ENCODE measurements around the gene TYK2. TPM values are rescaled to one million over a fixed set of nuclear protein-coding genes. Genes with fewer than 3 reads are reported as not detected.

Gene TYK2
- total and polyA plus RNA-seq, 9 donors = 54.8 to 89.6 (median 67.4) TPM

GRCh38 chr19:10316229-10317044, 63.9 kb downstream of the TYK2 start:
- 66% methylated on average over 17 of the region's 19 CpGs for WGBS (ENCODE audit: insufficient coverage)
- no peak overlapping the region for H3K4me3 ChIP-seq (ENCODE audit: low read length)
- H3K9me3 ChIP-seq (replicated peaks; ENCODE audit: control insufficient read depth, low read depth, low read length) = no peaks in the 10 kb centered on the region
- peaks cover 3% of the 10 kb centered on the region for H3K4me1 ChIP-seq (ENCODE audit: control insufficient read depth, insufficient read depth, low read length)
- no peak overlapping the region for H3K27ac ChIP-seq (ENCODE audit: low read length)
- H3K27me3 ChIP-seq (ENCODE audit: control insufficient read depth, insufficient read depth, low read length) = no peaks in the 10 kb centered on the region
- peaks cover 40% of the 10 kb centered on the region for H3K36me3 ChIP-seq (ENCODE audit: control insufficient read depth, insufficient read depth, low read length)
- no peak for DNase-seq

- Histone ChIP-seq H3K27ac (ENCODE audit: low read length) (no peak within 1 kb of the TSS), H3K9me3 (replicated peaks; ENCODE audit: control insufficient read depth, low read depth, low read length) (no peaks in the 10 kb centered on the region), H3K36me3 (ENCODE audit: control insufficient read depth, insufficient read depth, low read length) (peaks cover 36% of the 10 kb centered on the region), H3K27me3 (ENCODE audit: control insufficient read depth, insufficient read depth, low read length) (no peaks in the 10 kb centered on the region), H3K4me1 (ENCODE audit: control insufficient read depth, insufficient read depth, low read length) (peaks cover 3% of the 10 kb centered on the region), H3K4me3 (ENCODE audit: low read length) (peak within 1 kb of the TSS; percentile 89)
- DNase-seq = peak; percentile 91
- WGBS (ENCODE audit: insufficient coverage) = 1% methylated on average over 50 of the region's 55 CpGs
Measured at GRCh38 chr19:10315335-10316214, 64.8 kb downstream of the TYK2 start, which contains the start of gene FDX2. Gene FDX2 (minus strand): TSS chr19:10316015. CDS start chr19:10315996, 19 bp downstream.

- Histone ChIP-seq H3K9me3 (replicated peaks; ENCODE audit: control insufficient read depth, low read depth, low read length) (no peaks in the 10 kb centered on the region), H3K4me1 (ENCODE audit: control insufficient read depth, insufficient read depth, low read length) (no peaks in the 10 kb centered on the region), H3K27me3 (ENCODE audit: control insufficient read depth, insufficient read depth, low read length) (no peaks in the 10 kb centered on the region), H3K36me3 (ENCODE audit: control insufficient read depth, insufficient read depth, low read length) (peaks cover 15% of the 10 kb centered on the region), H3K4me3 (ENCODE audit: low read length) (no peak within 1 kb of the TSS), H3K27ac (ENCODE audit: low read length) (no peak within 1 kb of the TSS)
- WGBS (ENCODE audit: insufficient coverage) = 93% methylated on average over 17 of the region's 24 CpGs
- DNase-seq = no peak
Measured at GRCh38 chr19:10309423-10309822, 70.9 kb downstream of the TYK2 start, which contains the start of gene ZGLP1. Gene ZGLP1 (minus strand): TSS chr19:10309815.

GRCh38 chr19:10306327-10306726, 74.0 kb downstream of the TYK2 start:
- H3K4me1 ChIP-seq (ENCODE audit: control insufficient read depth, insufficient read depth, low read length) = no peaks in the 10 kb centered on the region
- H3K27ac ChIP-seq (ENCODE audit: low read length) = no peak overlapping the region
- no peaks in the 10 kb centered on the region for H3K9me3 ChIP-seq (replicated peaks; ENCODE audit: control insufficient read depth, low read depth, low read length)
- H3K36me3 ChIP-seq (ENCODE audit: control insufficient read depth, insufficient read depth, low read length) = peaks cover 17% of the 10 kb centered on the region
- peaks cover 3% of the 10 kb centered on the region for H3K27me3 ChIP-seq (ENCODE audit: control insufficient read depth, insufficient read depth, low read length)
- DNase-seq = no peak
- H3K4me3 ChIP-seq (ENCODE audit: low read length) = no peak overlapping the region
- 100% methylated on average over 1 of the region's 5 CpGs for WGBS (ENCODE audit: insufficient coverage)

GRCh38 chr19:10305139-10305806, 75.1 kb downstream of the TYK2 start:
- no peak for DNase-seq
- peaks cover 6% of the 10 kb centered on the region for H3K27me3 ChIP-seq (ENCODE audit: control insufficient read depth, insufficient read depth, low read length)
- H3K4me3 ChIP-seq (ENCODE audit: low read length) = no peak overlapping the region
- 65% methylated on average over 11 of the region's 17 CpGs for WGBS (ENCODE audit: insufficient coverage)
- H3K36me3 ChIP-seq (ENCODE audit: control insufficient read depth, insufficient read depth, low read length) = peaks cover 9% of the 10 kb centered on the region
- no peaks in the 10 kb centered on the region for H3K4me1 ChIP-seq (ENCODE audit: control insufficient read depth, insufficient read depth, low read length)
- H3K27ac ChIP-seq (ENCODE audit: low read length) = no peak overlapping the region
- no peaks in the 10 kb centered on the region for H3K9me3 ChIP-seq (replicated peaks; ENCODE audit: control insufficient read depth, low read depth, low read length)

Other genes starting within 250 kb of the TYK2 start
- gene DNMT1, start 185.6 kb downstream of the TYK2 start, total RNA-seq = 28.3 TPM
- 10 to 100 TPM; 58.4 to 83.7 (median 71.9) TPM for gene DNMT1, start 185.6 kb downstream of the TYK2 start, polyA plus RNA-seq (ENCODE audit: insufficient read depth in 1 of 8, insufficient read length in 8 of 8, low replicate concordance in 1 of 8)
- 11.2 TPM for gene S1PR2, start 149.2 kb downstream of the TYK2 start, total RNA-seq
- 10 to 100 TPM in 7 of 8 donors, 1 to 10 TPM in 1; 9.3 to 18.8 (median 12.8) TPM for gene S1PR2, start 149.2 kb downstream of the TYK2 start, polyA plus RNA-seq (ENCODE audit: insufficient read depth in 1 of 8, insufficient read length in 8 of 8, low replicate concordance in 1 of 8)
- 23.5 TPM for gene MRPL4, start 128.4 kb downstream of the TYK2 start, total RNA-seq
- 10 to 100 TPM; 29.4 to 37.8 (median 34.5) TPM for gene MRPL4, start 128.4 kb downstream of the TYK2 start, polyA plus RNA-seq (ENCODE audit: insufficient read depth in 1 of 8, insufficient read length in 8 of 8, low replicate concordance in 1 of 8)
- gene ICAM1, start 109.5 kb downstream of the TYK2 start, total RNA-seq = 4.7 TPM
- 10 to 100 TPM in 1 of 8 donors, 1 to 10 TPM in 7; 7.1 to 10.1 (median 8.3) TPM for gene ICAM1, start 109.5 kb downstream of the TYK2 start, polyA plus RNA-seq (ENCODE audit: insufficient read depth in 1 of 8, insufficient read length in 8 of 8, low replicate concordance in 1 of 8)
- gene ICAM4, start 93.6 kb downstream of the TYK2 start, total RNA-seq = 0.35 TPM
- gene ICAM4, start 93.6 kb downstream of the TYK2 start, polyA plus RNA-seq (ENCODE audit: insufficient read depth in 1 of 8, insufficient read length in 8 of 8, low replicate concordance in 1 of 8) = 1 to 10 TPM in 1 of 8 donors, under 1 TPM in 7; 0.36 to 1.2 (median 0.49) TPM
- gene ICAM5, start 90.6 kb downstream of the TYK2 start, total RNA-seq = not detected
- under 1 TPM in 6 of 8 donors, not detected in 2; 0.04 to 0.61 (median 0.13) TPM for gene ICAM5, start 90.6 kb downstream of the TYK2 start, polyA plus RNA-seq (ENCODE audit: insufficient read depth in 1 of 8, insufficient read length in 8 of 8, low replicate concordance in 1 of 8)
- 4.4 TPM for gene ZGLP1, start 70.8 kb downstream of the TYK2 start, total RNA-seq
- 1 to 10 TPM; 1.9 to 5.6 (median 3.3) TPM for gene ZGLP1, start 70.8 kb downstream of the TYK2 start, polyA plus RNA-seq (ENCODE audit: insufficient read depth in 1 of 8, insufficient read length in 8 of 8, low replicate concordance in 1 of 8)
- 21.6 TPM for gene FDX2, start 64.6 kb downstream of the TYK2 start, total RNA-seq
- 10 to 100 TPM; 16.9 to 20.0 (median 18.8) TPM for gene FDX2, start 64.6 kb downstream of the TYK2 start, polyA plus RNA-seq (ENCODE audit: insufficient read depth in 1 of 8, insufficient read length in 8 of 8, low replicate concordance in 1 of 8)
- 4.4 TPM for gene RAVER1, start 47.0 kb downstream of the TYK2 start, total RNA-seq
- 10 to 100 TPM; 11.3 to 21.7 (median 17.6) TPM for gene RAVER1, start 47.0 kb downstream of the TYK2 start, polyA plus RNA-seq (ENCODE audit: insufficient read depth in 1 of 8, insufficient read length in 8 of 8, low replicate concordance in 1 of 8)
- 5.7 TPM for gene ICAM3, start 40.9 kb downstream of the TYK2 start, total RNA-seq
- gene ICAM3, start 40.9 kb downstream of the TYK2 start, polyA plus RNA-seq (ENCODE audit: insufficient read depth in 1 of 8, insufficient read length in 8 of 8, low replicate concordance in 1 of 8) = 1 to 10 TPM; 5.4 to 7.5 (median 5.9) TPM
- 128 TPM for gene CDC37, start 23.0 kb upstream of the TYK2 start, total RNA-seq
- gene CDC37, start 23.0 kb upstream of the TYK2 start, polyA plus RNA-seq (ENCODE audit: insufficient read depth in 1 of 8, insufficient read length in 8 of 8, low replicate concordance in 1 of 8) = 100 to 1,000 TPM; 133 to 166 (median 146) TPM
- 1.2 TPM for gene PDE4A, start 40.0 kb upstream of the TYK2 start, total RNA-seq
- 1 to 10 TPM; 2.1 to 4.0 (median 3.1) TPM for gene PDE4A, start 40.0 kb upstream of the TYK2 start, polyA plus RNA-seq (ENCODE audit: insufficient read depth in 1 of 8, insufficient read length in 8 of 8, low replicate concordance in 1 of 8)
- 55.2 TPM for gene KEAP1, start 122.8 kb upstream of the TYK2 start, total RNA-seq
- gene KEAP1, start 122.8 kb upstream of the TYK2 start, polyA plus RNA-seq (ENCODE audit: insufficient read depth in 1 of 8, insufficient read length in 8 of 8, low replicate concordance in 1 of 8) = 10 to 100 TPM; 58.2 to 75.0 (median 69.6) TPM
- gene S1PR5, start 136.9 kb upstream of the TYK2 start, total RNA-seq = 0.75 TPM
- gene S1PR5, start 136.9 kb upstream of the TYK2 start, polyA plus RNA-seq (ENCODE audit: insufficient read depth in 1 of 8, insufficient read length in 8 of 8, low replicate concordance in 1 of 8) = 1 to 10 TPM in 5 of 8 donors, under 1 TPM in 3; 0.67 to 2.2 (median 1.4) TPM
- gene ATG4D, start 163.3 kb upstream of the TYK2 start, total RNA-seq = 16.4 TPM
- 10 to 100 TPM; 18.1 to 25.6 (median 24.9) TPM for gene ATG4D, start 163.3 kb upstream of the TYK2 start, polyA plus RNA-seq (ENCODE audit: insufficient read depth in 1 of 8, insufficient read length in 8 of 8, low replicate concordance in 1 of 8)
- gene KRI1, start 185.4 kb upstream of the TYK2 start, total RNA-seq = 8.5 TPM
- gene KRI1, start 185.4 kb upstream of the TYK2 start, polyA plus RNA-seq (ENCODE audit: insufficient read depth in 1 of 8, insufficient read length in 8 of 8, low replicate concordance in 1 of 8) = 10 to 100 TPM; 22.5 to 29.0 (median 25.9) TPM
- 6.8 TPM for gene CDKN2D, start 188.4 kb upstream of the TYK2 start, total RNA-seq
- 10 to 100 TPM; 14.5 to 19.5 (median 16.5) TPM for gene CDKN2D, start 188.4 kb upstream of the TYK2 start, polyA plus RNA-seq (ENCODE audit: insufficient read depth in 1 of 8, insufficient read length in 8 of 8, low replicate concordance in 1 of 8)
- 0.27 TPM for gene AP1M2, start 206.7 kb upstream of the TYK2 start, total RNA-seq
- 1 to 10 TPM in 2 of 8 donors, under 1 TPM in 4, not detected in 2; 0.20 to 4.0 (median 0.60) TPM for gene AP1M2, start 206.7 kb upstream of the TYK2 start, polyA plus RNA-seq (ENCODE audit: insufficient read depth in 1 of 8, insufficient read length in 8 of 8, low replicate concordance in 1 of 8)
- 64.6 TPM for gene SLC44A2, start 245.0 kb upstream of the TYK2 start, total RNA-seq
- 100 to 1,000 TPM; 114 to 153 (median 142) TPM for gene SLC44A2, start 245.0 kb upstream of the TYK2 start, polyA plus RNA-seq (ENCODE audit: insufficient read depth in 1 of 8, insufficient read length in 8 of 8, low replicate concordance in 1 of 8)